Measurements from ENCODE around the gene UGP2.

UGP2 gene

GRCh38 chr2:63850204-63850571, 8.5 kb downstream of the UGP2 start:
- H3K27ac ChIP-seq (ENCODE audit: low read depth, low read length, poor library complexity, severe bottlenecking), result no peak overlapping the region

GRCh38 chr2:63850649-63851048, 9.0 kb downstream of the UGP2 start:
- no peak overlapping the region for H2AFZ ChIP-seq (ENCODE audit: low read length)
- no peaks in the 10 kb centered on the region for H4K20me1 ChIP-seq (ENCODE audit: insufficient read depth, low read length)
- H3K36me3 ChIP-seq (ENCODE audit: insufficient read depth, low read length), result peaks cover 61% of the 10 kb centered on the region
- no peak for TF ChIP-seq EZH2 (IDR thresholded peaks at IDR 0.05; ENCODE audit: borderline replicate concordance, low read length)
- TF ChIP-seq, protein P1, sequence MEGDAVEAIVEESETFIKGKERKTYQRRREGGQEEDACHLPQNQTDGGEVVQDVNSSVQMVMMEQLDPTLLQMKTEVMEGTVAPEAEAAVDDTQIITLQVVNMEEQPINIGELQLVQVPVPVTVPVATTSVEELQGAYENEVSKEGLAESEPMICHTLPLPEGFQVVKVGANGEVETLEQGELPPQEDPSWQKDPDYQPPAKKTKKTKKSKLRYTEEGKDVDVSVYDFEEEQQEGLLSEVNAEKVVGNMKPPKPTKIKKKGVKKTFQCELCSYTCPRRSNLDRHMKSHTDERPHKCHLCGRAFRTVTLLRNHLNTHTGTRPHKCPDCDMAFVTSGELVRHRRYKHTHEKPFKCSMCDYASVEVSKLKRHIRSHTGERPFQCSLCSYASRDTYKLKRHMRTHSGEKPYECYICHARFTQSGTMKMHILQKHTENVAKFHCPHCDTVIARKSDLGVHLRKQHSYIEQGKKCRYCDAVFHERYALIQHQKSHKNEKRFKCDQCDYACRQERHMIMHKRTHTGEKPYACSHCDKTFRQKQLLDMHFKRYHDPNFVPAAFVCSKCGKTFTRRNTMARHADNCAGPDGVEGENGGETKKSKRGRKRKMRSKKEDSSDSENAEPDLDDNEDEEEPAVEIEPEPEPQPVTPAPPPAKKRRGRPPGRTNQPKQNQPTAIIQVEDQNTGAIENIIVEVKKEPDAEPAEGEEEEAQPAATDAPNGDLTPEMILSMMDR (IDR thresholded peaks at IDR 0.05; ENCODE audit: low read length), result no peak
- H3K9ac ChIP-seq (ENCODE audit: low read length), result no peak overlapping the region
- no peak overlapping the region for H3K4me3 ChIP-seq (ENCODE audit: low read depth, low read length, poor library complexity, severe bottlenecking)
- peaks cover 14% of the 10 kb centered on the region for H3K4me1 ChIP-seq (ENCODE audit: insufficient read depth, low read length, severe bottlenecking)
- no peaks in the 10 kb centered on the region for H3K9me2 ChIP-seq (ENCODE audit: low read depth, low read length)
- no peaks in the 10 kb centered on the region for H3K27me3 ChIP-seq (ENCODE audit: insufficient read depth, low read length)
- H3K4me2 ChIP-seq (ENCODE audit: low read length), result no peak overlapping the region
- H3K9me3 ChIP-seq (ENCODE audit: low read length), result peaks cover 15% of the 10 kb centered on the region
- peaks cover 97% of the 10 kb centered on the region for H3K79me2 ChIP-seq (ENCODE audit: insufficient read depth, low read length)
- no peak overlapping the region for H3K27ac ChIP-seq (ENCODE audit: low read depth, low read length, poor library complexity, severe bottlenecking)
- no peaks in the 10 kb centered on the region for H3F3A ChIP-seq (ENCODE audit: insufficient read depth, low read length)

More at GRCh38 chr2:63850204-63850571, 8.5 kb downstream of the UGP2 start:
- Histone ChIP-seq H3K27me3 (ENCODE audit: insufficient read depth, low read length) (no peaks in the 10 kb centered on the region), H3K9ac (ENCODE audit: low read length) (no peak overlapping the region), H3K4me2 (ENCODE audit: low read length) (no peak overlapping the region), H3K4me1 (ENCODE audit: insufficient read depth, low read length, severe bottlenecking) (peaks cover 15% of the 10 kb centered on the region), H3K79me2 (ENCODE audit: insufficient read depth, low read length) (peaks cover 98% of the 10 kb centered on the region), H3K4me3 (ENCODE audit: low read depth, low read length, poor library complexity, severe bottlenecking) (no peak overlapping the region), H2AFZ (ENCODE audit: low read length) (no peak overlapping the region), H4K20me1 (ENCODE audit: insufficient read depth, low read length) (no peaks in the 10 kb centered on the region), H3K9me3 (ENCODE audit: low read length) (peaks cover 17% of the 10 kb centered on the region), H3F3A (ENCODE audit: insufficient read depth, low read length) (no peaks in the 10 kb centered on the region), H3K9me2 (ENCODE audit: low read depth, low read length) (no peaks in the 10 kb centered on the region), H3K36me3 (ENCODE audit: insufficient read depth, low read length) (peaks cover 63% of the 10 kb centered on the region)
- TF ChIP-seq EZH2 (IDR thresholded peaks at IDR 0.05; ENCODE audit: borderline replicate concordance, low read length), result no peak
- TF ChIP-seq, protein P1 (IDR thresholded peaks at IDR 0.05; ENCODE audit: low read length), result no peak

DNA sequence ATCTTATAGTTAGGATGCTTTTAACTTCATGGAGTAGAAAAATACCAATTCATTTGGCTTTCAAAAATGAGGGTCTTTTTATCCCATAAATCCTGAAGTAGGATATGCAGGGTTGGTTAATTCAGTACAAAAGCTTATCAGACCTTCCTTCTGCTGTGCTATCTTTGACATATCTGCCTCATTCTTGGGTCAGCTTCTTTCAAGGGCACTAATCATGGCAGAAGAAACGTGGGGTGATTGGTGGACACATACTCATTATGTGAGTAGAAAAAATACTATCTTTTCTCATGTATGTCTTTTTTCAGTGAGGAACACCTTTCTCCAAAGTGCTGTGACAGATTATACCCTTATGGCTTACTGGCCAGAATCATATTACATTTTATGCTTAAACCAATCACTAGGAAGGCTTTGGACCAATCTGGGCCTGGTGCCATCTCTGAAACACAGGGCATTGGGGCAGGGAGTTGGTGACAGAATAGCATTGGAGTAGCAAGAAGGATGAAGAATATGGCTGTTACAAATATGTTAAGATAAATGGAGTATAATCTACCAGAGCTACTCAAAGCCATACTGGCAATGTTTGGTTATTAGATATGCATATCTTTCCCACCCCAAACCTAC, 10.1 kb downstream of the UGP2 start:
- Histone ChIP-seq H2AFZ (ENCODE audit: low read length) (no peak overlapping the region), H3K27ac (ENCODE audit: low read depth, low read length, poor library complexity, severe bottlenecking) (no peak overlapping the region), H3K4me2 (ENCODE audit: low read length) (no peak overlapping the region), H3K27me3 (ENCODE audit: insufficient read depth, low read length) (no peaks in the 10 kb centered on the region), H3K9me2 (ENCODE audit: low read depth, low read length) (no peaks in the 10 kb centered on the region), H3K4me1 (ENCODE audit: insufficient read depth, low read length, severe bottlenecking) (peaks cover 14% of the 10 kb centered on the region), H3K9ac (ENCODE audit: low read length) (no peak overlapping the region), H3K36me3 (ENCODE audit: insufficient read depth, low read length) (peaks cover 61% of the 10 kb centered on the region), H3F3A (ENCODE audit: insufficient read depth, low read length) (no peaks in the 10 kb centered on the region), H3K4me3 (ENCODE audit: low read depth, low read length, poor library complexity, severe bottlenecking) (no peak overlapping the region), H4K20me1 (ENCODE audit: insufficient read depth, low read length) (no peaks in the 10 kb centered on the region), H3K79me2 (ENCODE audit: insufficient read depth, low read length) (peaks cover 92% of the 10 kb centered on the region), H3K9me3 (ENCODE audit: low read length) (peaks cover 6% of the 10 kb centered on the region; the same call in 1 of the 2 replicates)
- TF ChIP-seq EZH2 (IDR thresholded peaks at IDR 0.05; ENCODE audit: borderline replicate concordance, low read length), result no peak
- TF ChIP-seq, protein P1 (IDR thresholded peaks at IDR 0.05; ENCODE audit: low read length), result no peak
